ENCODE measurements around the gene SUGP2.

Gene SUGP2

GRCh38 chr19:19051478-19052213, 18.3 kb upstream of the SUGP2 start:
- no peak for TF ChIP-seq CTCF (IDR thresholded peaks at IDR 0.05; ENCODE audit: low read depth, low read length)
- no peak for DNase-seq (ENCODE audit: extremely low read depth, low read depth)

- TF ChIP-seq CTCF (IDR thresholded peaks at IDR 0.05; ENCODE audit: low read depth, low read length): no peak
- no peak for DNase-seq (ENCODE audit: extremely low read depth, low read depth)
These were observed 17.4 kb upstream of the SUGP2 start for GRCh38 chr19:19050731-19051130.

GRCh38 chr19:19050104-19050503, 16.8 kb upstream of the SUGP2 start:
- DNase-seq (ENCODE audit: extremely low read depth, low read depth): no peak
- no peak for TF ChIP-seq CTCF (IDR thresholded peaks at IDR 0.05; ENCODE audit: low read depth, low read length)

- TF ChIP-seq CTCF (IDR thresholded peaks at IDR 0.05; ENCODE audit: low read depth, low read length): no peak
- DNase-seq (ENCODE audit: extremely low read depth, low read depth): no peak
These were observed 16.1 kb upstream of the SUGP2 start for GRCh38 chr19:19049406-19049805.

GRCh38 chr19:19043881-19044280, 10.6 kb upstream of the SUGP2 start:
- TF ChIP-seq CTCF (IDR thresholded peaks at IDR 0.05; ENCODE audit: low read depth, low read length): no peak
- no peak for DNase-seq (ENCODE audit: extremely low read depth, low read depth)

- DNase-seq (ENCODE audit: extremely low read depth, low read depth): no peak
These were observed 10.2 kb upstream of the SUGP2 start for GRCh38 chr19:19043481-19043880.

More at GRCh38 chr19:19043481-19043880, 10.2 kb upstream of the SUGP2 start:
- TF ChIP-seq CTCF (IDR thresholded peaks at IDR 0.05; ENCODE audit: low read depth, low read length): no peak

All from AG09319 (cell line).